K562 (cell line): ENCODE measurements around the gene AGPAT2. TPM values are rescaled to one million over a fixed set of nuclear protein-coding genes. Genes with fewer than 3 reads are reported as not detected.

ENCODE experiments used
- ATF2 ChIP-seq: sonication (generic); formaldehyde crosslinking; IDR thresholded peaks from 2 replicates; pipeline ENCODE4 v1.8.1; 2022; ENCODE audit warnings: missing genetic modification reagents
- CBX1 ChIP-seq: sonication (generic); IDR thresholded peaks from 2 replicates; pipeline ENCODE4 v1.6.1; 2016; ENCODE audit warnings: antibody characterized with exemption, low read depth, mild to moderate bottlenecking
- E2F1 ChIP-seq: sonication (generic); formaldehyde crosslinking; IDR thresholded peaks from 2 replicates; pipeline ENCODE4 v1.8.1; 2023; ENCODE audit warnings: mild to moderate bottlenecking, missing genetic modification reagents, moderate library complexity
- ELF4 ChIP-seq: fragments of 450-650 bp; formaldehyde crosslinking; IDR thresholded peaks from 2 replicates; pipeline ENCODE4 v1.4.0; 2022; ENCODE audit warnings: missing genetic modification characterization
- HDAC3 ChIP-seq: fragments of 450-650 bp; IDR thresholded peaks from 2 replicates; pipeline ENCODE4 v1.6.1; 2018; ENCODE audit warnings: borderline replicate concordance, mild to moderate bottlenecking, moderate library complexity; ENCODE audit not compliant: partially characterized antibody
- HDAC8 ChIP-seq: fragments of 450-650 bp; IDR thresholded peaks from 2 replicates; pipeline ENCODE4 v1.6.1; 2016; ENCODE audit warnings: mild to moderate bottlenecking, missing genetic modification characterization, moderate library complexity, missing compliant biosample characterization
- HES1 ChIP-seq: fragments of 450-650 bp; IDR thresholded peaks from 2 replicates; pipeline ENCODE4 v1.6.1; 2016; ENCODE audit warnings: low read depth, mild to moderate bottlenecking, moderate library complexity
- IRF2 ChIP-seq: sonication (generic); formaldehyde crosslinking; IDR thresholded peaks from 2 replicates; pipeline ENCODE4 v1.8.1; 2022; ENCODE audit warnings: mild to moderate bottlenecking, missing genetic modification reagents
- KDM4B ChIP-seq, 2 experiments: fragments of 450-650 bp in 1 of 2; sonication (generic) in 1 of 2; IDR thresholded peaks; 2 replicates each; pipeline ENCODE4 v1.6.1; 2016 to 2017; ENCODE audit warnings: borderline replicate concordance in 2 of 2, antibody characterized with exemption in 1 of 2, low read depth in 1 of 2, mild to moderate bottlenecking in 1 of 2
- MAFK ChIP-seq: IDR thresholded peaks from 2 replicates; pipeline ENCODE4 v1.6.1; 2011; ENCODE audit warnings: low read length, improper control_type of control experiment
- MLX ChIP-seq, 2 experiments: fragments of 450-650 bp in 1 of 2; sonication (generic) in 1 of 2; formaldehyde crosslinking; conservative IDR thresholded peaks; 2 replicates each; pipeline versions ENCODE4 v1.4.0 to v1.8.1; 2020 to 2022; ENCODE audit warnings: mild to moderate bottlenecking in 1 of 2, missing genetic modification reagents in 1 of 2
- NFE2 ChIP-seq: IDR thresholded peaks from 2 replicates; pipeline ENCODE4 v1.6.1; 2014; ENCODE audit warnings: antibody characterized with exemption, low read depth
- RBM22 ChIP-seq: fragments of 200-400 bp; formaldehyde crosslinking; IDR thresholded peaks from 2 replicates; pipeline ENCODE4 v1.6.1; 2018; ENCODE audit warnings: low read length, low read depth; ENCODE audit not compliant: poor library complexity, severe bottlenecking
- RNF219 ChIP-seq: fragments of 250-450 bp; sonication (Bioruptor Pico); IDR thresholded peaks from 2 replicates; pipeline ENCODE4 v1.5.0; 2022; ENCODE audit warnings: mild to moderate bottlenecking
- SMAD1 ChIP-seq: fragments of 150-350 bp; IDR thresholded peaks from 2 replicates; pipeline ENCODE4 v1.6.1; 2014; ENCODE audit warnings: low read length, low read depth; ENCODE audit not compliant: partially characterized antibody
- SMARCA5 ChIP-seq: fragments of 450-650 bp; IDR thresholded peaks from 2 replicates; pipeline ENCODE4 v1.6.1; 2016
- SUPT5H ChIP-seq: fragments of 450-650 bp; IDR thresholded peaks from 2 replicates; pipeline ENCODE4 v1.6.1; 2016
- TCFL5 ChIP-seq: fragments of 250-450 bp; sonication (Bioruptor Pico); conservative IDR thresholded peaks from 2 replicates; pipeline ENCODE4 v1.6.1; 2021; ENCODE audit warnings: mild to moderate bottlenecking, moderate library complexity, matching md5 sums
- THAP7 ChIP-seq: fragments of 250-450 bp; sonication (Bioruptor Pico); IDR thresholded peaks from 2 replicates; pipeline ENCODE4 v1.5.0; 2021
- ZNF12 ChIP-seq: sonication (generic); formaldehyde crosslinking; IDR thresholded peaks from 2 replicates; pipeline ENCODE4 v1.4.0; 2020; ENCODE audit warnings: mild to moderate bottlenecking, missing genetic modification reagents
- ZNF174 ChIP-seq: fragments of 250-450 bp; sonication (Bioruptor Pico); IDR thresholded peaks from 2 replicates; pipeline ENCODE4 v1.4.0; 2020; ENCODE audit warnings: mild to moderate bottlenecking
- ZNF431 ChIP-seq: sonication (generic); formaldehyde crosslinking; IDR thresholded peaks from 2 replicates; pipeline ENCODE4 v1.8.0; 2022; ENCODE audit warnings: mild to moderate bottlenecking, missing genetic modification reagents
- ZNF75A ChIP-seq: fragments of 450-650 bp; formaldehyde crosslinking; IDR thresholded peaks from 2 replicates; pipeline ENCODE4 v1.4.0; 2020; ENCODE audit warnings: mild to moderate bottlenecking
- ZNF785 ChIP-seq: fragments of 250-450 bp; sonication (Bioruptor Pico); IDR thresholded peaks from 2 replicates; pipeline ENCODE4 v1.4.0; 2020; ENCODE audit warnings: mild to moderate bottlenecking
- polyA plus RNA-seq, 8 experiments: library from polyadenylated mRNA; depleted of rRNA in 4 of 8; stranded (reverse) in 5 of 8; unstranded in 3 of 8; fragments of >200 nt; fragmentation: Nextera tagmentation in 2 of 8; fragmentation: Illumina TruSeq in 1 of 8; extraction: Ambion mirVana in 2 of 8; extraction: Trizol in 1 of 8; gene quantifications; 2 replicates each; pipeline versions ENCODE4 v1.2.1 to v1.2.3, GENCODE V29; 2011 to 2014; ENCODE audit warnings: inconsistent platforms in 1 of 8, missing spikeins in 1 of 8
- total RNA-seq, 7 experiments: library from RNA; depleted of rRNA in 6 of 7; stranded (reverse); fragments of >200 nt in 6 of 7; fragmentation: Illumina TruSeq in 2 of 7; extraction: Trizol in 2 of 7; gene quantifications; 2 replicates each; pipeline versions ENCODE4 v1.2.1 to v1.2.3, GENCODE V29; 2011 to 2021; ENCODE audit warnings: low replicate concordance in 1 of 7

AGPAT2 gene
- total and polyA plus RNA-seq, 9 of the 15 experiments (the other 6 are each of a cell fraction or from before 2014, with no cell fraction given) = 0.13 to 54.5 (median 23.9) TPM

- TF ChIP-seq E2F1 (CRISPR knock-in tag) (peak; percentile 94), MAFK (no peak), SMARCA5 (no peak), ZNF431 (CRISPR knock-in tag) (no peak; the same call in 1 of the 2 replicates), ZNF75A (no peak), ELF4 (CRISPR knock-in tag) (no peak), ZNF785 (CRISPR knock-in tag) (no peak), NFE2 (no peak), THAP7 (CRISPR knock-in tag) (peak; percentile 73; the same call in 1 of the 2 replicates), HDAC3 (no peak), SMAD1 (peak; percentile 43), KDM4B (IDR thresholded peaks at IDR 0.05; ENCODE audit: borderline replicate concordance in 2 of 2, low read depth in 1 of 2) (no peak), IRF2 (CRISPR knock-in tag) (no peak; the same call in 1 of the 2 replicates), HES1 (no peak), MLX (CRISPR knock-in tag; conservative IDR thresholded peaks at IDR 0.05) (peak in 1 of 2 experiments; percentile 60; a peak in 1 of 4 replicates), ZNF12 (CRISPR knock-in tag) (no peak), HDAC8 (tag) (0 out of 2 replicates have a peak, but pooled peaks have one; percentile 54), SUPT5H (peak; percentile 97), CBX1 (peak; percentile 80), RBM22 (peak; percentile 99), TCFL5 (no peak), RNF219 (CRISPR knock-in tag) (no peak), ATF2 (no peak), ZNF174 (CRISPR knock-in tag) (no peak)
Observed at GRCh38 chr9:136728080-136728547, 40.9 kb upstream of the AGPAT2 start (continued).
